ENCODE data around the gene PHF20.
"Not testable (repeated sequence)": the region's sequence is repeated elsewhere in the genome, so short reads cannot be mapped to it uniquely, and the experiment has no call there.

The PHF20 gene

DNA sequence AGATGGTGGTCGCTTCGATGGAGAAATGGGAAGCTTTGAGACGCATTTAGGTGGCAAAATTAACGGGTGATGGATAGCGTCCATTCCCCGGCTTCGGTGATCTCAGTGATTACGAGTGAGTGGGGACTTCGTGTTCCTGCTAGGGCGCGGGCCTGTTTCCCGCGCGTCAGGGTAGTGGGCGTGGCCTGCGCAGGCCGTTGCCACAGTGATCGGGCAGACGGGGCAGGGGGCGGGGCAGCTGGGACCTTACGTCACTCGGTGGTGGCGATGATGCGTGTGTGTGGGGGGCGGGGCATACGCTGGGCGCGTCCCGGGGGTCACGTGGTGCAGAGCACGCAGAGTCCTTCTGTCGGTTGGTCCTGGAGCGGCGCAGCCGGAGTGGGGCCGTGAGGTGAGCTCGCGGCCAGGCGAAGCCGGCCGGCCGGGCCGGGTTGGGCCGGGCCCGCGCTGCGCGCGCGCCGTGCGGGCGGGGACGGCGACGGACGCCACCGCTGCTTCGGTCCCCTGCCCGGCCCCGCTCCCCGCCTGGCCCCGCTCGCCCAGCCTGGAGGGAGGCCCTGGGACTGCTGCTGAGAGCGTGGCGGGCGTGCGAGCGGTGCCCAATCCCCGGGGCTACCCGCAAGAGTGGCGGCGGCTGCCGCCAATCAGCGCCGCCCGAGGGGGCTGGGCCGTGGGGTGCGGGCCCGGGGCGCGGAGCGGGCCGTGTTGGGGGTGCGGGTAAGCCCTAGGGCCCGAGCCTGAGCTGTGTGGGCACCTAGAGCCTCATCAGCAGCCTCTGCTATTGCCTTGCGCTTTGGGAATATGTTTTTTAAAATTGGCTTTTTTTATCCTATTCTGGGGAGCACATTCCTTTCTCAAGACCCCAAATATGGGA lies at the start of gene PHF20:
Gene PHF20 (plus strand): TSS at position 327 of the 874 bp plus-strand sequence. CDS start 29,508 bp downstream, outside the sequence.
- DNase-seq (ENCODE audit: low read depth) = peak; percentile 99

DNA sequence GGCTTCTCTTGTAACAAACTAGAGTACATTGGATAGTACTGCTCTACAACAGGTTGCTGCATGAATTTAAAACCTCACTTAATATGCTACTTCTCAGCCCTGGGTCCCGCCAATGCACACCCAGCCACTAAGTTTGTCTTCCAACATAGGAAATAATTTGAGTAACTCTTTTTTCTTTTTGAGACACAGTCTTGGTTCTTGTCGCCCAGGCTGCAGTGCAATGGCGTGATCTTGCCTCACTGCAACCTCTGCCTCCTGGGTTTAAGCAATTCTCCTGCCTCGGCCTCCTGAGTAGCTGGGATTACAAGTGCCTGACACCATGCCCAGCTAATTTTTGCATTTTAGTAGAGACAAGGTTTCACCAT lies 48.6 kb upstream of the PHF20 start:
- not testable (repeated sequence) for DNase-seq (ENCODE audit: low read depth)

DNA sequence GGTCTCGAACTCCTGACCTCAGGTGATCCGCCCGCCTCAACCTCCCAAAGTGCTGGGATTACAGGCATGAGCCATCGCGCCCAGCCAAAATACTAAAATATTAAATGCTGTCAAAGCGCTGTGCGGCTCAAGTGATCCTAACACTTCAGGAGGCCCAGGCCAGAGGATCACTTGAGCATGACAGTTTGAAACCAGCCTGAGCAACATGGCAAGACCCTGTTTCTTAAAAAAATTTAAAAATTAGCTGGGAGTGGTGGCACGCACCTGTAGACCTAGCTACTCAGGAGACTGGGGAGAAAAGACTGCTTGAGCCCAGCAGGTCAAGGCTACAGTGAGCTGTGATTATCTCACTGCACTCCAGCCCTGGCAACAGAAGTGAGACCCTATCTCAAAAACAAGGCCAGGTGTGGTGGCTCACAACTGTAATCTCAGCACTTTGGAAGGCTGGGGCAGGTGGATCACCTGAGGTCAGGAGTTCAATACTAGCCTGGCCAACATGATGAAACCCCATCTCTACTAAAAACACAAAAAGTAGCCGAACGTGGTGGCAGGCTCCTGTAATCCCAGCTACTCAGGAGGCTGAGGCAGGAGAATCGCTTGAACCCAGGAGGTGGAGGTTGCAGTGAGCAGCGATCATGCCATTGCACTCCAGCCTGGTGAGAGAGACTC lies 48.0 kb upstream of the PHF20 start:
- not testable (repeated sequence) for DNase-seq (ENCODE audit: low read depth)

DNA sequence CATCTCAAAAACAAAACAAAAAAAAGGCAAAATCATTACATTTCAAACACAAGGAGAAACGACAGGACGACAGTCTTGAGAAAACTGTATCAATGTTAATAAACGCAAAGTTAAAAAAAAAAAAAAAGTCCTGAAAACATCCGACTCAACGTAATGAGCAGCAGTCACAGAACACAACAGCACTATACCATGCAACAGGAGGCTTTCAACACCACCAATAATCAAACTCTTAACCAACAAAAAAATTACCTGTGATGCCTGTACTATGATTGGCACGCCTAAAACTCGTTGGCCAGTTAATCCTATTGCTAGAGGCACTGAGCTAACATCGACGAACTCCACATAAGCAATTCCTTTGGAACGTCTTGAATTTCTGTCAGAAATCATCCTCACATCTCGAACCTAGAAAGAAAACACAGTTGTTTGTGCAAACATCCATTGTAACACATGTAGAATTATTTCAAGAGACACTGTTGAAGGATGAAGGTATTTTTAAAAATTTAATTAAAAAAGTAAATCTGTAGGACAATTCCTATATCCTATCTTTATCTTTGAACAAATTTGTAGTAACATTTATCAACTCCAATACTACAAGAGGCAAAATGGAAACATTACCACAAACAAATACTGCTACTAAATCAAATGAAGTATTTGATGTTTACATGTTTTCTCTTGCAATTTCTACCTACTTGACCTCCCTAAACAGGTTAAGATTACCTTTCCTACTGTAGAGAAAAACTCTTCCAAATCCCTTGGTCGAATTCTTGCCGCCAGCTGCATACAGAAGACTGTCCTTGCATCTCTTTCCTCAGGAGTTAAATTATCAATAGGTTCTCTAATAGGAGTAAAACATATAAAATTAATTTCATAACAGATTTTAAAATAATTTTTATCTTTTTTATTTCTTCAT lies 47.2 kb upstream of the PHF20 start:
- DNase-seq (ENCODE audit: low read depth) = no peak

DNA sequence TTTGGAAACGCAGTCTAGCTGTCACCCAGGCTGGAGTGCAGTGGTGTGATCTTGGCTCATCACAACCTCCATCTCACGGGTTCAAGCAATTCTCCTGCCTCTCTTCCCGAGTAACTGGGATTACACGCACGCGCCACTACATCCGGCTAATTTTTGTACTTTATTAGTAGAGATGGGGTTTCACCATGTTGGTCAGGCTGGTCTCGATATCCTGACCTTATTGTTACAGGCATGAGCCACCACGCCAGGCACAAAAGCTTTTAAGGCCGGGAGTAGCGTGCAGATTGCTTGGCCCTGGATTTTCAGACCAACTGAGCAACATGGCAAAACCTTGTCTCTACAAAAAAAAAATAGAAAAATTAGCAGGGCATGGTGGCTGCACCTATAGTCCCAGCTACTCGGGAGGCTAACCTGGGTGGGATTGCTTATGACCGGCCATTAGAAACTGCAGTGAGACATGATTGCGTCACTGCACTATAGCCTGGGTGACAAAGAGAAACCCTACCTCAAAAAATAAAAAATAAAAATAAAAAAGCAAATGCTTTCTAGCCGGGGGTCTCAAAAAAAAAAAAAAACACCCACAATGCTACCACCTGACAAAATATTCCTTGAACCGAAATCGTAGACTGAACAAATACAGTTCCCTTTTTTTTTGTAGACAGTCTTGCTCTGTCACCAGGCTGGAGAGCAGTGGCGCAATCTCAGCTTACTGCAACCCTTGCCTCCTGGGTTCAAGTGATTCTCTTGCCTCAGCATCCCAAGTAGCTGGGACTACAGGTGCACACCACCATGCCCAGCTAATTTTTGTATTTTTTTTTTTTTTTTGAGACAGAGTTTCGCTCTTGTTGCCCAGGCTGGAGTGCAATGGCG lies 44.7 kb upstream of the PHF20 start:
- no peak for DNase-seq (ENCODE audit: low read depth)

DNA sequence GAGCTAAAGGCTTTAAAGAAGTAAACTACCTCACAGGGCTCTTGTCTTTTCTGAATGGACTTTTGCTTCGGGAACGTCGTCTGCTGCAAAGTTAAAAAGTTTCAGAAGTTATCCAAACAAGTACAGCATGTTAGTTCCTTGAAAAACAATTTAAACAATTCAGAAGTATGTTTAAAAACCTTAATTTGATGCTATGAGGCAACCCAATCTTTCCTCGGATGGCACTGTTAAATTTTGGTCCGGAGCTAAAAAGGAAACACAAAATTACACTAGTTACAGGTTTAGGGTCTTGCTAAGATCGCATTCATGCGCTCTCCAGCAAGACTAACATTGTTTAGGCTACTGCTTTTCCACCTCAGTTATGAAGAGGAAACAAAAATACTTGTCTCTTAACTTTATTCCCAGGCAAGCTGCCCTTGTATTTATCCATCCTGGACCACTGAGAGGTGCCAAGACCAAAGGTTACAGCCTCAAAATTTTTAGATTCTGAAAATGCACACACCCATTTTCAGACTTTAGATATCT lies 42.5 kb upstream of the PHF20 start:
- DNase-seq (ENCODE audit: low read depth) = no peak

DNA sequence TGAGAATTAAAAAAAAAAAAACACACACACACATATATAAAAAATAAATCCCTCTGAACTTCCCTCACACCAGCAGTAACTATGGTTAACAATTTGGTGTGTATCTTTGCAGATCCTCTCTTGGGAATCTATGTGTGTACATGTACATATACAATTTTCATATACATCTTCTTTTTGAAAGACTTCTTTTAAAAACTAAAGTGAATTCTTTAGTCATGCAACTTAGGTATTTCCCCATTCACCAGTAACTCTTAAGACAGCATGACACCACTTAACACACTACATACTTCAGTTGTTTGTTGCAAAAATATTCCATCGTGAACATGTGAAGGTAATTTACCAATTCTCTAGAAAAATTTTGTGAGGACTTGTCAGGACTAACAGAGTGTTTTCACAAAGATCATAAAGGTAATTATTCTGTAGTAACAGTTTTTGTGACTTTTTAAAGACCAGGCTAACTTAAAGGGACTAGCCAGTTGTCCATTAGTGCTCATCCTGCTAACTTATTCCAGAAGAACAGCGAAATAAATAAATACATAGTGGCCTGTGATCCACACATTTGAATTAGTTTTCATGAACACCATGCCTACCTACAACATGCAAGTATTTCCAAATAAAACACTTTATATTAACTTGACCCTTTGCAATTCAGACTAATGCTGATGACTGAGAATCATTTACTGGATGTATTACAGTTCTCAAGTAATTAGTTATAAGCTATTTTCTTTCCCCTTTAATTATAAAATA lies 41.8 kb upstream of the PHF20 start:
- no peak for DNase-seq (ENCODE audit: low read depth)

DNA sequence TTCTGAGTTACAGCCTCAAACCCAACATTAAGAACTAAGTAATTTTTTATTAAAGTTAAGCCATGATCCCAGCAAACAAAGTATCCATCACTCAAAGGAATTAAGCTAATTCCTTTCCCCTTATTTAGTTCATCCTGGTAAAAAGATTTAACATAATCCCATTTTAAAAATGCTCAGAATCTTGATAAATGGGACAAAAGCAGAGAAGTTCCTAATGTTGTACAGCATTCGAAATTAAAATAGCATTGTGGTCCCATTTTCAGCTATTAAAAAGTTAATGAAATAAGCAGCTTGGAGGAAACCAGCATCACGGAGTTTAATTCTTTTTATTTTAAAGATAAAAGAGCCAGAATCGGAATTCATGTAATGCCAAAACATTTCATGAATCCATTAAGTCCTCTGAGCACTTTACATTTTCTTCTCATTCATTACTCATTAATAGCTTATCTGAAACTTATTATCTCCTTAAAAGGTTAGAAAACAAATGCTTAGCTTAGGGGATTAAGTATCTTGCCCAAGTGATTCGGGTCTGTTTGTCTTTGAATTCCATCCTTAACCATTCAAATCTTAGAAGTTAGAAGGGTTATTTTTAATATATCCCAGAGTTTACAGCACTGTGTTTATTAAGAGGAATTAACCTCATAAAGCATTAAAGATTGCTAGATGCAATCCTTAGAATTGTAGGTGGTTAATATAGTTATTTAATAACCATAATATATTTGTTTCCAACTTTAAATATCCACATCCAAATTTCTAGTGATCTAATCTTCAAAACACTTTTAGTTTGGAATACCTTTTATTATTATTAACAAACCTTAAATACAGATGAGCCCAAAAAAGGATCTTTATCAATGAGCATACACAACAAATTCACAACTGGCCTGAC lies 41.0 kb upstream of the PHF20 start:
- DNase-seq (ENCODE audit: low read depth) = no peak

DNA sequence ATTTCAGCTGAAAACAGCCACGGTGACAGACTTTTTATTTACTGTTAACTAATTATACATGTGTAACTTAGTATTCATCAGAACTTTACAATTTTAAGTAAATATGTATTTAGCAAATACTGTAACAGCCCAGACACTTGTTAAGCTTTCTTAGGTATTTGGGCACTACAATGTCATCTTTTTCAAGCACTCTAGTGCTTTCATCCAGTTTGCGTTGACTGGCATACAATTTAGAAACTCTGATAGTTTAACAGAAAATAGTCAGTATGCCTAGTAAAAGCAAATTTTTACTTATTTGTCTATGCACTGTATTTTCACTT lies 40.4 kb upstream of the PHF20 start:
- no peak for DNase-seq (ENCODE audit: low read depth)

DNA sequence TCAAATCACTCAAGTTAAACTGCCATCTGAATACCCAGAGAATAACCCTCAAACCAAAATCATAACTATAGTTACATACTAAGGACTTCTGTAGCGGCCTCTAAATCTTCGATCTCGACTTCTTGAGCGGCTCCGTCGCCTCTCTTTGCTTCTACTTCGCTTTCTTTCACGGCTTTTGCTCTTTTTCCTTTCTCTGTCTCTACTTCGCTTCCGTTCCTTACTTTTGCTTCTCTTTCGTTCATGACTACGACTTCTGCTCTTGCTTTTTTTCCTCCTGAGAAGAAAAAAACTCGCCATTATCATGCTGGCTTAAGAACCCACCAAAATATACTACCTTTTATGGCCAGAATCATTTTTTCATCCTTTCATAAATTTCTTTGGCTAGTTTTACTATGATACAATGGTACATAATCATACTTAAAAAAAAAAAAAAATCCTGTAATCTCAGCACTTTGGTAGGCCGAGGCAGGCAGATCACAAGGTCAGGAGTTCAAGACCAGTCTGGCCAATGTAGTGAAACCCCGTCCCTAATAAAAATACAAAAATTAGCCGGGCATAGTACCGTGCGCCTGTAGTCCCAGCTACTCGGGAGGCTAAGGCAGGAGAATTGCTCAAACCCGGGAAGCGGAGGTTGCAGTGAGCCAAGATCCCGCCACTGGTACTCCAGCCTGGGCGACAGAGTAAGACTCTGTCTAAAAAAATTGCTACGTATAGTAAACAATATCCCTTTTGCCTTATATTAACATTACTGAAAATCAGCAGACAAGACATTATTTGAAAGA lies 39.8 kb upstream of the PHF20 start:
- DNase-seq (ENCODE audit: low read depth) = no peak

DNA sequence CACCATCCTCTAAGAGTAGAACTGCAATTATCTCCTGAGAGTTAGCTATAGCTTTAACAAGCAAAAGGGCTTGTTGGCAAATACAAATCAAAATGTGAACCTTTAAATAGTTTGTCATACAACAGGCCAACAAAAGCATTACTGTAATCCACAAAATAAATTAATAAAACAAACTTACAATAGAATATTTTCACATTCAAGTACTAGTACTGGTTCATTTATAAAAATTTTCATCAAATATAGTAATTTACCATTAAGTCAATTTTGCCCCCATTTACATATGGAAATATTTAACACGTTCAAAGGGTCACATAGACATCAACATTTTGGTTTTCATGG lies 39.2 kb upstream of the PHF20 start:
- DNase-seq (ENCODE audit: low read depth) = no peak

DNA sequence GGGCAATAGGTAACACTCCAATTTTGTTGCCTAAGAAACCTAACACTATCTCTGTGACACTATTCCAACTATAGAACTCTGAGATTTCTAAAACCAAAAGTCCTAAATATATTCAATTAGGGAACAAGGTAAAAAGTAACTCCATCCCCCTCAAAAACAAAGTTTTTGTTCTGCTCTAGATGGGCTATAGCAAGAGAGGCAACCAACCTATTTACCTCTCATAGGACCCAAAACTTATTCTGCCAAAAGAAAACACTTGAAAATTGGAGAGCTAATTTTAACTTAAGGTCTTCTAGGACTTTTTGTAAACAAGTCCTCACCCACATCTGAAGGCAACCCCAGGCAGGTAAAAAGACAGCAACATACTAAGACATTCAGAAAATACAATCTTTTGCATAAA lies 37.4 kb upstream of the PHF20 start:
- no peak for DNase-seq (ENCODE audit: low read depth)

DNA sequence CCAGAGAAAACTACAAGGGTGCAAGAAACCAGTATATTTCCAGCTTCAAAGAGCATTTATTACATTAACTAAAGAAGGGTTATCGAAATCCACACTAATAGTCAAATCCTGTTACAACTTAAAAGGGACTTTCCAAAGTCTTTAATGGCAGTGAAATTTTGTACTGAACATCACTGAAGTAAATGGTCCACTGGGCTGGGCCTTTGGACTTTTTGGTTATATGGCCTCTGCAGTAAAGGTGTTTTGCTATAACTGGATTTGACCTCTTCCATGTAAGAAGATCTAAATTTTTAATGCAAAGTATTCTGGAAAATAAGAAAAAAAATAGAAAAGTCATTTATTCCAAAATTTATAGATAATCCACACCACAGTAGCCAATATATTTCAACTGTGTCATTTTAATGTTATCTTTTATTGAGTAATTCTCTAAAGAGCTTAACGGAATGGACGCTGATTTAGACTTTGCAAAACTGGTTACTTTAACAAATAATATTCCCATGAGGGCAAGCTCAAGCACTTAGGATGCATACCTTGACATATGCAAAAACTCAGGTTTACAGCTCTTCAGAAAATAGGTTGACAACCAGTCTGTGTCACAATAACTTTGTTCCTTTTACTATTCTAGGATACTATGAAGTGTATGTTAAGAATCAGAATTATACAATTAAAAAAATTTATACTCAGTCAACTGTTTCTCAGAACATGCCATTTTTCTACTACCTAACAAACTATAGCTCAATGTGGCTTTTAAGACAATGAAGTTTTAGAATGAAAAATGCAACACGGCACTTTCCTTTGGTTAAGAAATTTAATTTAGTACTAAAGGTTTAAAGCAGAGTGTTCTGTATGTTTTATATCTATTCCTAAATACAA lies 36.8 kb upstream of the PHF20 start:
- no peak for DNase-seq (ENCODE audit: low read depth)

DNA sequence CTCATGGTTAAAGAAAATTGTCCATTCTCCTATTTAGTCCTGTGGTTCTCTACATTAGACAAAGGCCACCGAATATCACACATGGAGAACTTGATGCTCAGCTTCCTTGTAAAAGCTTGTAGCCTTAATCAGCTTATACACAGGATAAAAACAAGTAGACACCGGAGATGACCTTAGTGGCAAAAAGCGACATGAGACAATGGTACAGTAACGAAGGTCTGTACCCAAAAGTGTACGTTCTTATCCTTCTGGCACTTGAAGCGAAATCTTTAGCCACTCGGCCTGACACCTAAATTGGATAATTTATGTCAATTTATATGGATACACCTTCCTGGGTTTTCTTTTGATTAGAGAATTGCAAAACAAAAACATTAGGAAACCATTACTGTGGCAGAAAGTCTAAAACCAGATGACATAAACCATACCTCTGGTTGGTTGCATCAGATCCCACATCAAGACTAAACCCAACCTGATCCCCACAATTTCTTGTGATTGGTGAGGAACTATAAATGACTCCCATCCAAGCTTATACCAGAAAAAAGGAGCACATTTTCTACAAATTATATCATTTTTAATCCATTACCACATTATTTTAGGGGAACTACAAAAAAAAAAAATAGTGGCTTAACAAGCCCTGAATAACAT lies 35.9 kb upstream of the PHF20 start:
- DNase-seq (ENCODE audit: low read depth) = no peak

DNA sequence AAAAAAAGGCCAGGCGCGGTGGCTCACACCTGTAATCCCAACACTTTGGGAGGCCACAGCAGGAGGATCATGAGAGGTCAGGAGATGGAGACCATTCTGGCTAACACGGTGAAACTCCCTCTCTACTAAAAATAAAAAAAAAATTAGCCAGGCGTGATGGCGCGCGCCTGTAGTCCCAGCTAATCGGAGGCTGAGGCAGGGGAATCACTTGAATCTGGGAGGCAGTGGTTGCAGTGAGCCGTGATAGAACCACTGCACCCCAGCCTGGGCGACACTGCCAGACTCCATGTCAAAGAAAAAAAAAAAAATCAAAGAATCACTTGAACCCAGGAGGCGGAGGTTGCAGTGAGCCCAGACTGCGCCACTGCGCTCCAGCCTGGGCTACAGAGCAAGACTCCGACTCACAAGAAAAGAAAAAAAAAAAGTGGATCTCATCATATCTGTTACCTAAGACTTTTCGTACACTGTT lies 33.9 kb upstream of the PHF20 start:
- DNase-seq (ENCODE audit: low read depth) = no peak

DNA sequence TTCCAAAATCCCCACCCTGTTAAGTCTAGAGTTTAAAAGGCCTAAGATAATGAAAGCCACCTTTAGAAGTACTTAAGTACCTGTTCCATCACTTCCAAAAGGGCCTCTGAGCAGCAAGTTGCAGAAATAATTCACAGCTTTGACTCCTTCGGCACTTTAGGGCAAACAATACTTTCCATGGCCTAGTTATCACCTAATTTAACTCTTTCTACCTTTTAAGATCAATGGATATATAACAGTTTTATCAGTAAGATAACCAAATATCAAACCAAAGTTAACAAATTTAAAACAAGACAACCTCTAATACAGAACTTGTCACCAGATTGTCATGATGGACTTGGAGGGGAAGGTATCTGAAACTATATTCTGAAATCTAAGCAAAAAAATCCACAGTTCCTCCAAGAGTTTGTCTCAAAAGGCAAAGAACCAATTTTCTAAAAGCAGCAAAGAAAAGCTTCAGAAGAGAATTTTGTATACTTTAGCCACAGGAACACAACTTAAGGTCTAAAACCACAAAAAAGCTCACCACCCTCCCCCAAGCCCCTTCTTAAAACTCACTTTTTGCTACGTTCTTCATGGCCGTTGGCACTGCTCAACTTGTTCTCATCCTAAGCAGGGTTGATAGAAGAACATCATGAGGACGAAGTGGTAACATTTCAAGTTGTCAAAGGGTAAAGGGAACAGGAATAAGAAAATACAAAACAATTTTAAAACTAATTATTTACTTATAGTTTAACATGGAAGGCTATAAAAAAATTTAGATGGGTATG lies 33.2 kb upstream of the PHF20 start:
- no peak for DNase-seq (ENCODE audit: low read depth)

Data from T-helper 22 cell (primary cell).